Measurements from ENCODE around the gene GRM8. TPM values are rescaled to one million over a fixed set of nuclear protein-coding genes. Genes with fewer than 3 reads are reported as not detected.

Gene GRM8
- total RNA-seq, 4 donors from 2014 or later, result not detected

DNA sequence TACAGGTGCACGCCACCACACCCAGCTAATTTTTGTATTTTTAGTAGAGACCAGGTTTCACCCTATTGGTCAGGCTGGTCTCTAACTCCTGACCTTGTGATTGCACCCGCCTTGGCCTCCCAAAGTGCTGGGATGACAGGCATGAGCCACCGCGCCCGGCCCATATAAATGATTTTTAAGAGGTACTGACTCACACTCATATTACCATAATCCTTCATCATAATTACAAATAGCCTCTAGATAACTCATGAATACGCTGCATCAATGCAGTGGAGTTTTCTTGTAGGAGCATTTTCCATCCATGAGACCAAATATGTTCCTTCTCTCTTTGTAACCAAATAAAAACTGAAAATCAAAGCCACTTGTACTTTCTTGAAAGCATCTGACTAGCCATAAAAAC, 193.3 kb downstream of the GRM8 start:
- WGBS, result 87% methylated on average over 6 of the region's 6 CpGs
- H3K9me3 ChIP-seq, result peaks cover 7% of the 10 kb centered on the region
- H3K4me1 ChIP-seq, result no peaks in the 10 kb centered on the region

DNA sequence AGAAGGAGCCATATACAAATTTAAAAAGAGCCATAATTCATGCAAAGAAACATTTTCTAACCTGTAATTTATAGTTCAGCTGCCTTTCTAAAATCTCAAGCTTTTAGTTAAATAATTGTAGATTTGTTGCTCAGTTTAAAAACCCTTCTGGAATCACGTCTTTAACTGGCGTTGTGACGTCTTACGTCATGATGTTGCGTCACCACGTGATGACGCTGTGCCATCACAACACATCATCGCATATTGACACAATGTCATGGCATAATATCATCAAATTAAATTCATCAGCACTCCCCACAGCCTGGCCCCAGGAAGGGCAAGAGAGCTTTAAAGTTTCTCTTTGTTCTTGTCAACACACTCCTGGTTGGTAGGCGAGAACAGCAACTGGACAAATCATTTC, 194.8 kb downstream of the GRM8 start:
- H3K27me3 ChIP-seq, result no peaks in the 10 kb centered on the region
- TF ChIP-seq, protein P1, sequence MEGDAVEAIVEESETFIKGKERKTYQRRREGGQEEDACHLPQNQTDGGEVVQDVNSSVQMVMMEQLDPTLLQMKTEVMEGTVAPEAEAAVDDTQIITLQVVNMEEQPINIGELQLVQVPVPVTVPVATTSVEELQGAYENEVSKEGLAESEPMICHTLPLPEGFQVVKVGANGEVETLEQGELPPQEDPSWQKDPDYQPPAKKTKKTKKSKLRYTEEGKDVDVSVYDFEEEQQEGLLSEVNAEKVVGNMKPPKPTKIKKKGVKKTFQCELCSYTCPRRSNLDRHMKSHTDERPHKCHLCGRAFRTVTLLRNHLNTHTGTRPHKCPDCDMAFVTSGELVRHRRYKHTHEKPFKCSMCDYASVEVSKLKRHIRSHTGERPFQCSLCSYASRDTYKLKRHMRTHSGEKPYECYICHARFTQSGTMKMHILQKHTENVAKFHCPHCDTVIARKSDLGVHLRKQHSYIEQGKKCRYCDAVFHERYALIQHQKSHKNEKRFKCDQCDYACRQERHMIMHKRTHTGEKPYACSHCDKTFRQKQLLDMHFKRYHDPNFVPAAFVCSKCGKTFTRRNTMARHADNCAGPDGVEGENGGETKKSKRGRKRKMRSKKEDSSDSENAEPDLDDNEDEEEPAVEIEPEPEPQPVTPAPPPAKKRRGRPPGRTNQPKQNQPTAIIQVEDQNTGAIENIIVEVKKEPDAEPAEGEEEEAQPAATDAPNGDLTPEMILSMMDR (IDR thresholded peaks at IDR 0.05), result no peak
- TF ChIP-seq EP300 (IDR thresholded peaks at IDR 0.05) (no peak), POLR2AphosphoS5 (IDR thresholded peaks at IDR 0.05) (no peak), POLR2A (IDR thresholded peaks at IDR 0.05) (no peak)
- no peak overlapping the region for H3K27ac ChIP-seq
- 72% methylated on average over 9 of the region's 9 CpGs for WGBS
- no peak overlapping the region for H3K4me3 ChIP-seq
- DNase-seq (ENCODE audit: low spot score in 2 of 2), result no peak
- H3K4me1 ChIP-seq, result no peaks in the 10 kb centered on the region
- H3K36me3 ChIP-seq, result no peaks in the 10 kb centered on the region
- no peaks in the 10 kb centered on the region for H3K9me3 ChIP-seq

More for the DNA sequence above, 193.3 kb downstream of the GRM8 start:
- Histone ChIP-seq H3K27ac (no peak overlapping the region), H3K4me3 (no peak overlapping the region), H3K36me3 (no peaks in the 10 kb centered on the region), H3K27me3 (no peaks in the 10 kb centered on the region)
- DNase-seq (ENCODE audit: low spot score in 2 of 2), result no peak
- TF ChIP-seq, protein P1 (IDR thresholded peaks at IDR 0.05), result no peak
- TF ChIP-seq POLR2A (IDR thresholded peaks at IDR 0.05), result no peak
- no peak for TF ChIP-seq EP300 (IDR thresholded peaks at IDR 0.05)
- TF ChIP-seq POLR2AphosphoS5 (IDR thresholded peaks at IDR 0.05), result no peak

DNA sequence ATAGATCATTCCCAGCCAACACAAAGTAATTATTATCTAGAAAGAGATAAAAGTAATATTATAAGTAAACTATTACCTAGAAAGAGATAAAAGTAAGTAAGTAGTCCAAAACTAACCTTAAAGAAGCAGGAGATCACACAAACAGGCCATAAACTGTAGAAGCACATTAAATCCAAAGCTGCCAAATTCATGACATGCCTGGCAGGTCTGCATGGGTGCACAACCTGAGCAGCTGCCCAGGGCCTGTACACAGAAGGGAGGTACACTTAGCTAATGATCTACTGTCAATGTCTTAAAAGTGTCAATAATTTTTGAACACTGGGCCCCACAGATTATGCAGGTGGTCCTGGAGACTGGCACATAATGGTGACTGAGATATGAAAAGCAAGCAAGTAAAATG, 196.5 kb downstream of the GRM8 start:
- TF ChIP-seq EP300 (IDR thresholded peaks at IDR 0.05) (no peak), POLR2AphosphoS5 (IDR thresholded peaks at IDR 0.05) (no peak), POLR2A (IDR thresholded peaks at IDR 0.05) (no peak)
- TF ChIP-seq, protein P1 (IDR thresholded peaks at IDR 0.05), result no peak
- Histone ChIP-seq H3K27me3 (no peaks in the 10 kb centered on the region), H3K4me3 (no peak overlapping the region), H3K27ac (no peak overlapping the region), H3K36me3 (no peaks in the 10 kb centered on the region), H3K4me1 (no peaks in the 10 kb centered on the region), H3K9me3 (no peaks in the 10 kb centered on the region)
- DNase-seq (ENCODE audit: low spot score in 2 of 2), result no peak

GRCh38 chr7:127047521-127047920, 205.2 kb downstream of the GRM8 start:
- H3K9me3 ChIP-seq, result no peaks in the 10 kb centered on the region
- H3K4me3 ChIP-seq, result no peak overlapping the region
- no peak overlapping the region for H3K27ac ChIP-seq
- TF ChIP-seq, protein P1 (IDR thresholded peaks at IDR 0.05), result no peak
- TF ChIP-seq EP300 (IDR thresholded peaks at IDR 0.05) (no peak), POLR2A (IDR thresholded peaks at IDR 0.05) (no peak), POLR2AphosphoS5 (IDR thresholded peaks at IDR 0.05) (no peak)
- H3K36me3 ChIP-seq, result no peaks in the 10 kb centered on the region
- H3K4me1 ChIP-seq, result no peaks in the 10 kb centered on the region
- no peak for DNase-seq (ENCODE audit: low spot score in 2 of 2)
- H3K27me3 ChIP-seq, result no peaks in the 10 kb centered on the region

DNA sequence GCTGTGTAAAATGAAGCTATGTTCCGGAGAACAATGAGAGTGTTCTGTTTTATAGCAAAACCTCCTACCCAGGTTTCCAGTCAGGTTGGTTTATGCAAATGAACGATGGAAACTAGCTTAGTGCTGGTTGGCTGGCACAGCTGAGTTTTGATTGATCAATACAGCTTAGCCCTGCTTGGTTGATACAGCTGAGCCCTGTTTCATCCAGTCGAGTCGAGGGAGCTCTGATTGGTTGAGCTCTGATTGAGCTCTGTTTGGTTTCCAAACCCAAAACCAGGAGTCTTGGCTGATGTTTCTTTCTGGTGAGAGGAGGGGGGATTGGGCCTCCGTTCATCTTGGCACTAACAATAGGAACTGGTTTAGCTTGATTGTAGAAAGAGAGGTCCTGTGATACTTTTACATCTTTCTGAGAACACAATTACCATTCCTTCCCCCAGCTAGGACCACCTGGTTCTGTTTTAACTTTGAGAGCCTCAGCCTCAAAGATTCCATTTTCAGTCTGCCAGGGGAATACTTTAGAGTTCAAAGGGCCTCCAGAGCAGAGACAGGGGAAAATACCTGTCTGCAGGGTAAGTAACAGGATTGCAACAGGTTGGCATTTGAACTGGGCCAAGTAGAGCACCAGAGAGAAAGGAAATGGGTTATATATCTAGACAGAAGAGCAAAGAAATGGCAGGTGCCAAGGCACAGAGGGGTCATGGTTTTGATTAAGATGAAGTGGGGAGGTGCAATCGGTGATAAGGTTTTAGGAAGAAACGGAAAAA, 210.9 kb downstream of the GRM8 start:
- WGBS, result 79% methylated on average over 7 of the region's 7 CpGs
- no peaks in the 10 kb centered on the region for H3K27me3 ChIP-seq
- TF ChIP-seq, protein P1 (IDR thresholded peaks at IDR 0.05), result no peak
- TF ChIP-seq POLR2AphosphoS5 (IDR thresholded peaks at IDR 0.05) (no peak), EP300 (IDR thresholded peaks at IDR 0.05) (no peak), POLR2A (IDR thresholded peaks at IDR 0.05) (no peak)
- H3K27ac ChIP-seq, result no peak overlapping the region
- H3K9me3 ChIP-seq, result no peaks in the 10 kb centered on the region
- no peaks in the 10 kb centered on the region for H3K4me1 ChIP-seq
- no peak for DNase-seq (ENCODE audit: low spot score in 2 of 2)
- H3K36me3 ChIP-seq, result no peaks in the 10 kb centered on the region
- no peak overlapping the region for H3K4me3 ChIP-seq

Measured in suprapubic skin (tissue), 4 donors.